IMR-90 (cell line): Measurements from ENCODE around the gene PRKCB. TPM values are rescaled to one million over a fixed set of nuclear protein-coding genes. Genes with fewer than 3 reads are reported as not detected.

Experiments used
- ATAC-seq: fragments of 200-7000 bp; cut with Tn5 transposase; 2 replicates; pipeline ENCODE4 v1.9.1; 2020; ENCODE audit warnings: low read depth, mild to moderate bottlenecking, moderate library complexity
- BruUV-seq: library from RNA; stranded (reverse); fragments of 400-500 nt; replicated peaks from 2 replicates; lab custom pipeline; 2021; lab: Mats Ljungman, UMichigan
- CTCF ChIA-PET: fragments of 300-600 bp; formaldehyde crosslinking; extraction: SDS; loops from one replicate; lab custom pipeline; 2021; ENCODE audit warnings: antibody characterized with exemption; lab: Yijun Ruan, JAX
- POLR2A ChIA-PET: fragments of 300-600 bp; sonication (Branson Sonifier 250); formaldehyde crosslinking; loops from one replicate; lab custom pipeline; 2022; ENCODE audit warnings: antibody characterized with exemption; ENCODE audit not compliant: unreplicated experiment; lab: Charles Lee
- DNase-seq: peaks from one replicate; pipeline ENCODE4 v3.0.0; 2013
- H2AFZ ChIP-seq: replicated peaks from 2 replicates; pipeline ENCODE3; 2013; ENCODE audit warnings: low read length, mild to moderate bottlenecking; ENCODE audit not compliant: poor library complexity
- H2AK5ac ChIP-seq: 2 replicates; pipeline ENCODE4 v1.6.1; 2013; ENCODE audit warnings: low read depth, low read length, inconsistent platforms
- H2AK9ac ChIP-seq: replicated peaks from 2 replicates; pipeline ENCODE3; 2013; ENCODE audit warnings: mild to moderate bottlenecking, low read depth, low read length, moderate library complexity; ENCODE audit not compliant: poor library complexity
- H2BK120ac ChIP-seq: 2 replicates; pipeline ENCODE4 v1.6.1; 2013; ENCODE audit warnings: low read depth, low read length, inconsistent platforms
- H2BK15ac ChIP-seq: 3 replicates; pipeline ENCODE4 v1.6.1; 2013; ENCODE audit warnings: low read depth, low read length, inconsistent platforms
- H2BK20ac ChIP-seq: 2 replicates; pipeline ENCODE4 v1.6.1; 2013; ENCODE audit warnings: low read depth, mild to moderate bottlenecking, inconsistent platforms, low read length, moderate library complexity
- H2BK5ac ChIP-seq: 2 replicates; pipeline ENCODE4 v1.6.1; 2013; ENCODE audit warnings: mild to moderate bottlenecking, low read depth, low read length, inconsistent platforms; ENCODE audit not compliant: poor library complexity, severe bottlenecking
- H3K14ac ChIP-seq: replicated peaks from 2 replicates; pipeline ENCODE4 v1.6.1; 2013; ENCODE audit warnings: low read depth, low read length, inconsistent platforms
- H3K18ac ChIP-seq: 2 replicates; pipeline ENCODE4 v1.6.1; 2013; ENCODE audit warnings: low read depth, low read length, control low read depth
- H3K23ac ChIP-seq: 2 replicates; pipeline ENCODE4 v1.6.1; 2013; ENCODE audit warnings: low read depth, low read length, inconsistent platforms
- H3K27ac ChIP-seq: 2 replicates; pipeline ENCODE4 v1.5.1; 2013; ENCODE audit warnings: mild to moderate bottlenecking, control low read depth, low read length; ENCODE audit not compliant: insufficient read depth
- H3K27me3 ChIP-seq: 2 replicates; pipeline ENCODE4 v1.6.1; 2013; ENCODE audit warnings: low read length; ENCODE audit not compliant: control insufficient read depth, insufficient read depth
- H3K36me3 ChIP-seq: 2 replicates; pipeline ENCODE4 v1.6.1; 2013; ENCODE audit warnings: low read length, mixed read lengths; ENCODE audit not compliant: control insufficient read depth, insufficient read depth
- H3K4ac ChIP-seq: 2 replicates; pipeline ENCODE4 v1.6.1; 2013; ENCODE audit warnings: low read depth, low read length, inconsistent platforms
- H3K4me1 ChIP-seq: 2 replicates; pipeline ENCODE4 v1.6.1; 2013; ENCODE audit warnings: low read length, mixed read lengths; ENCODE audit not compliant: control insufficient read depth, insufficient read depth
- H3K4me2 ChIP-seq: 2 replicates; pipeline ENCODE4 v1.6.1; 2013; ENCODE audit warnings: low read depth, mild to moderate bottlenecking, control low read depth, low read length, moderate library complexity
- H3K4me3 ChIP-seq: 2 replicates; pipeline ENCODE4 v1.5.1; 2013; ENCODE audit warnings: low read depth, mild to moderate bottlenecking, control low read depth, low read length, moderate library complexity; ENCODE audit not compliant: insufficient read depth
- H3K56ac ChIP-seq: 2 replicates; pipeline ENCODE4 v1.6.1; 2013; ENCODE audit warnings: low read length, inconsistent platforms; ENCODE audit not compliant: insufficient read depth; ENCODE audit errors: extremely low read depth
- H3K79me1 ChIP-seq, 2 experiments: 2 replicates each; pipeline ENCODE4 v1.6.1; 2013; ENCODE audit warnings: low read length in 2 of 2, inconsistent platforms in 1 of 2, low read depth in 1 of 2
- H3K9ac ChIP-seq: 2 replicates; pipeline ENCODE4 v1.6.1; 2013; ENCODE audit warnings: low read depth, low read length, control low read depth
- H3K9me1 ChIP-seq: 2 replicates; pipeline ENCODE4 v1.6.1; 2013; ENCODE audit warnings: low read length, inconsistent platforms; ENCODE audit not compliant: insufficient read depth
- H3K9me3 ChIP-seq: 2 replicates; pipeline ENCODE4 v1.6.1; 2013; ENCODE audit warnings: low read length; ENCODE audit not compliant: control insufficient read depth, insufficient read depth
- H4K20me1 ChIP-seq: 2 replicates; pipeline ENCODE4 v1.6.1; 2013; ENCODE audit warnings: low read length, inconsistent platforms; ENCODE audit not compliant: insufficient read depth
- H4K5ac ChIP-seq: 2 replicates; pipeline ENCODE4 v1.6.1; 2013; ENCODE audit warnings: mild to moderate bottlenecking, low read depth, low read length, control low read depth
- H4K8ac ChIP-seq, 2 experiments: 2 replicates each; pipeline ENCODE4 v1.6.1; 2013; ENCODE audit warnings: low read depth in 2 of 2, low read length in 2 of 2, control low read depth in 1 of 2, inconsistent platforms in 1 of 2
- H4K91ac ChIP-seq: 2 replicates; pipeline ENCODE4 v1.6.1; 2013; ENCODE audit warnings: low read depth, low read length, inconsistent platforms; ENCODE audit not compliant: insufficient read depth
- CEBPB ChIP-seq: IDR thresholded peaks from 2 replicates; pipeline ENCODE4 v1.6.1; 2012; ENCODE audit warnings: low read depth, low read length, improper control_type of control experiment
- CTCF ChIP-seq: conservative IDR thresholded peaks from 2 replicates; pipeline ENCODE4 v1.5.1; 2012; ENCODE audit warnings: mild to moderate bottlenecking, low read depth, low read length, improper control_type of control experiment
- MAFK ChIP-seq: IDR thresholded peaks from 2 replicates; pipeline ENCODE4 v1.6.1; 2012; ENCODE audit warnings: low read depth, low read length, improper control_type of control experiment
- MXI1 ChIP-seq: IDR thresholded peaks from 2 replicates; pipeline ENCODE4 v1.6.1; 2012; ENCODE audit warnings: low read depth, mild to moderate bottlenecking, low read length, moderate library complexity, borderline replicate concordance
- POLR2A ChIP-seq: IDR thresholded peaks from 2 replicates; pipeline ENCODE4 v1.6.1; 2012; ENCODE audit warnings: mild to moderate bottlenecking, low read depth, low read length
- RAD21 ChIP-seq: IDR thresholded peaks from 2 replicates; pipeline ENCODE4 v1.6.1; 2012; ENCODE audit warnings: low read length, improper control_type of control experiment
- WGBS, 2 experiments: methylation state at CpG; one replicate each; pipeline versions ENCODE4 v1.1.5 to v1.1.7; 2013; ENCODE audit warnings: missing lambda C conversion rate in 2 of 2; ENCODE audit not compliant: insufficient read length in 1 of 2; ENCODE audit errors: extremely low coverage in 2 of 2; 5-methylcytosine and 5-hydroxymethylcytosine counted together
- dilution Hi-C: fragments of 300-500 bp; cut with HindIII; formaldehyde crosslinking; loops from one replicate; pipeline ENCODE4 v1.14.3; 2018; ENCODE audit warnings: low sequenced_read_pairs; ENCODE audit not compliant: unreplicated experiment
- in situ Hi-C: fragments of 300-500 bp; cut with MboI; formaldehyde crosslinking; loops from 3 replicates; pipeline ENCODE4 v1.14.3; 2019; ENCODE audit warnings: low sequenced_read_pairs, inconsistent platforms, mixed read lengths
- intact Hi-C: fragments of 100-400 bp; cut with micrococcal nuclease; formaldehyde crosslinking; loops from 2 replicates; pipeline ENCODE4 v1.10.0; 2022
- polyA plus RNA-seq, 3 experiments: library from polyadenylated mRNA; depleted of rRNA; stranded (reverse); fragments of >200 nt; gene quantifications; 2 replicates each; pipeline ENCODE4 v1.2.3, GENCODE V29; 2012; ENCODE audit warnings: low replicate concordance in 1 of 3
- total RNA-seq: library from RNA; depleted of rRNA; stranded (reverse); fragments of >200 nt; gene quantifications from 2 replicates; pipeline ENCODE4 v1.2.3, GENCODE V29; 2012

Gene PRKCB
- total and polyA plus RNA-seq, 2 of the 4 experiments (the other 2 are of a cell fraction): under 0.01 TPM; not detected in 1

GRCh38 chr16:23979441-23979840 lies 143.7 kb downstream of the PRKCB start:
- H3K18ac ChIP-seq: no peak overlapping the region
- H3K27ac ChIP-seq: no peak overlapping the region
- no peak overlapping the region for H2BK15ac ChIP-seq
- no peak for DNase-seq
- H3K9me1 ChIP-seq: no peaks in the 10 kb centered on the region
- H3K23ac ChIP-seq: no peak overlapping the region
- no peak overlapping the region for H3K14ac ChIP-seq
- BruUV-seq: no TSS peak
- CTCF ChIA-PET: no interaction called here
- H3K4me3 ChIP-seq: no peak overlapping the region
- no peak for ATAC-seq
- in situ Hi-C loops (no loop called here), dilution Hi-C loops (no loop called here), intact Hi-C loops (no loop called here)
- H3K56ac ChIP-seq: no peak overlapping the region
- H2BK120ac ChIP-seq: no peak overlapping the region
- no peak overlapping the region for H3K4ac ChIP-seq
- H3K79me1 ChIP-seq: no peaks in the 10 kb centered on the region
- 52% methylated on average over 6 of the region's 6 CpGs; no CpG with 5 or more reads in 1 of the 2 experiments for WGBS, 2 experiments
- no peak overlapping the region for H2AK9ac ChIP-seq
- no peak overlapping the region for H4K8ac ChIP-seq
- no peak overlapping the region for H2BK20ac ChIP-seq
- no peaks in the 10 kb centered on the region for H3K36me3 ChIP-seq
- no peak overlapping the region for H2AK5ac ChIP-seq
- TF ChIP-seq POLR2A (no peak), RAD21 (no peak), MXI1 (no peak), MAFK (no peak), CTCF (no peak), CEBPB (no peak)
- H4K20me1 ChIP-seq: no peaks in the 10 kb centered on the region
- H2BK5ac ChIP-seq: no peak overlapping the region
- no peak overlapping the region for H2AFZ ChIP-seq
- no peak overlapping the region for H3K4me2 ChIP-seq
- H4K91ac ChIP-seq: no peak overlapping the region
- POLR2A ChIA-PET: no interaction called here
- H3K27me3 ChIP-seq: no peaks in the 10 kb centered on the region
- H3K4me1 ChIP-seq: no peaks in the 10 kb centered on the region
- no peaks in the 10 kb centered on the region for H3K9me3 ChIP-seq
- H3K9ac ChIP-seq: no peak overlapping the region
- H4K5ac ChIP-seq: no peak overlapping the region
